CD4-positive, alpha-beta T cell treated with Interleukin-4 for 1 hour (primary cell): ENCODE measurements around the gene APOL6.
"Not testable (repeated sequence)": the region's sequence is repeated elsewhere in the genome, so short reads cannot be mapped to it uniquely, and the experiment has no call there.

Experiments
- DNase-seq, 2 donors: peaks; one replicate each; pipeline ENCODE4 v3.0.0-alpha.2; 2020 to 2022

The APOL6 gene

DNA sequence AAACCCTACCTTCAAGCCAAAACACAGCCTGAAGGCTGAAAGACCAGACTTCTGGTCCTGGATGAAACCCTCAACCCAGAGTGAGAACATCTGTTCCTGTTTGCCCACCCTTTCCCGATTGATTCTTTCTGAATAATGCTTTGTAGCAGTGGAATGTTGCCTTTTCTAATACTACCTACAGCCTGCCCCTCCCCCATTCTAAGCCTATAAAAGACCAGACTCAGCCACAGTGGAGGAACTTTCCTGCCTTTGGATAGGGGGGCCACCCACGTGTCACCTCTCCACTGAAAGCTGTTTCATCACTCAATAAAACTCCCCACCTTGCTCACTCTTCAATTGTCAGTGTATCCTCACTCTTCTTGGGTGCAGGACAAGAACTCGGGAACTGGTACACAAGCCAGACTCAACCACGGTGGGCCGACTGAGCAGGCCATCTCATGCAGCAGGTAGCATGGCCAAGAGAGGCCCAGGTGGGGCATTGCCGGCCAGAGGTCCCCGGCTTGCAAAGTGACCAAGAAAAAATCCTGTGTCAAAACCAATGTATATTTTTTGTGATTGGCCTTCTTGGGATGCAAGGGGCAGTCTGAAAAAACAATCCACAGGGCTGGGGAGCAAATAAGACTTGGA, 6.6 kb upstream of the APOL6 start:
- no peak for DNase-seq

DNA sequence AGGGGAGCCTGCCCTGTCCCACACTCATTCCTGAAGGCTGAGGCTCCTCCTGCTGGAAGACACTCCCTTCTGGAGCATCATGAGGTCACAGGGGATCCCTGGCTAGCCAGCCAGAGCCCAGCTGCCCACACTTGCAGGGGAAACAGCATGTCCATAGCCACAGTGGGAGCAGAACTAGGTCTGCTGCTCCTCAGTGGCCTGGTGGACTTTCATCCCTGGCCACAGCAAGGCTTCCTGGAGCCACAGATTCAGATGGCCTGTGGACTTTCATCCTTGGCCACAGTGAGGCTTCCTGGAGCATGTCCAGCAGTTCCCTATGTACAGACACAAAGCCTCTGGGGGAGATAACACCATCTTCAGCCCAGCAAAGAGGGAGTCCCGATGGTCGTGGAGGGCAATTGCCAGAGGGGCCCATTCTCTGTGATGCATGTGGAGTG, 5.9 kb upstream of the APOL6 start:
- no peak for DNase-seq

DNA sequence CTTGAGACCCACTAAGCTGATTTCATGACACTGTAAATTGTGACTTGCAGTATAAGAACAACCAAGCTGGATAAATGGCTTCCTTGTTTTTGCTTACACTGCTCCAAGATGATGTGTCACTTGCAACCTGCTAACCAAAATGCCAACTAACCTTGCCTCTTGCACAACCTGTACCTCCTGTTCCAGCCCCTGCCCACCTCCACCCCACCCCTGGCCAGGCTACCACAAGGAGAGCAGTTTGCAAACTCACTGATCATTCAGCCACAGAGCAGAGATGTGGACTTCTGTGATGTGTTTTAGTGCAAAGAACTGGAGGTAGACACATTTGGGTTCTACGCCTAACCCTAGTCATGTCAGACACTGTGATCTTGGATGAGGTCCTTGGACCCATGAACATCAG, 4.3 kb upstream of the APOL6 start:
- DNase-seq, result no peak

DNA sequence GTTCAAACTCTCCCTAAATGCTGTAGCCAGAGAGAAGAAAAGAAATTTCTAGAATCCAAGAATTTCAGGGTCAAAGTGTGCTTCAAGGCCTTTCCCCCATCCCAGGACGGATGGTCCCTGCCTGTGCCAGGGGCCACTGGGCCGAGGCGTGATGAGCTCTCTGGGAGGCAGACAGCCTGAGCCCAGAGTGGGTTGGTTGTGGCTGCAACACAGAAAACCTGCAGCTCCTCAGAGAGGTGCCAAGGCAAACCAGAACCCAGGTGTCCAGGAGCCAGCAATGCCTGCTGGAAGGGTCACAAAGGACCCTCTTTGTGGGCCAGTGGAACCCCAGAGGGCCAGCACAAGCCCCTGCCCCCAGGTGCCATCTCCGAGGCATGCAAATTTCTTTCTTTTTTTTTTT, 2.6 kb upstream of the APOL6 start:
- DNase-seq, result no peak

DNA sequence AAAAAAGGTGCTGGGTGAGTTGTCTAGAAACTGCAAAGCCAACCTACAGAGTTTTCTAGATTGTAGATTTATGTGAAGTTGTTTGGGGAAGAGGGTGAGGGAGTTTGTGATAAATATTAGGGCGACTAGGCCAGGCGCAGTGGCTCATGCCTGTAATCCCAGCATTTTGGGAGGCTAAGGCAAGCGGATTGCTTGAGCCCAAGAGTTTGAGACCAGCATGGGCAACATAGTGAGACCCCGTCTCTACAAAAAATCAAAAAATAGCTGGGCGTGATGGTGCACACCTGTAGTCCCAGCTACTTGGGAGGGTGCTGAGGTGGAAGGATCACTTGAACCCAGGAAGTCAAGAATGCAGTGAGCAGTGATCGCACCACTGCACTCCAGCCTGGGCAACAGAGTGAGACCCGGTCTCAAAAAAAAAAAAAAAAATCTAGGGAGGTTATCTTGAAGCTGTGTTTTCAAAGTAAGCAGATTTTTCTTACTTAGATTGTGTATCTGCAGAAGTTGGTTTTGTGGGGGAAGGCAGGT, 844 bp downstream of the APOL6 start:
- DNase-seq, result peak in 1 of 2 donors; percentile 22

DNA sequence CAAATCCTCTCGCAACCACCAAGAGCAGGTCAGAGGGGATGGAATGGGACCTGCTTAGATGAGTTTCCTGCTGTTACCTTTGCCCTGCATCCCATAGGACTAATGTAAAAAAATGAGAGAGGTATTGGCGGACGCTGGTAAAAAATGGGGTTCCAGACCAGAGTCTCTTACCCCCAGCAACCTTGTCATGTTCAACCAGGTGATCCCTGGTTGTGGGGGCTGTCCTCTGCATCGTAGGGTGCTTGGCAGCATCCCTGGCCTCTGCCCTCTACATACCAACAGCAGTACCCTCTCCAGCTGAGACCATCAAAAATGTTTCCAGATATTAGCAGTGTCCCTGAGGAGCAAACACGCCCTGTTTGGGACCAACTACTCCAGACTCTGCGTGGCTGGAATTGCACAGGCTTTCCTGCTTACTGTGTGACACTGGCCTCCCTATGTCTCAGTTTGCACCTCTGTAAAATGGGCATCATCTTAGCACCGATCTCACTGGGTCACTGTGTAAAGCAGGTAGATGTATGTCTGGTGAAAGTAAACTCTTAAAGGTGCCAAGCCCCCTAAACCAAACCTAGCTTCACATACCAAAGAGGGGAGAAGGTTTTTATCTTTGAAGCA, 1.5 kb downstream of the APOL6 start:
- no peak for DNase-seq

DNA sequence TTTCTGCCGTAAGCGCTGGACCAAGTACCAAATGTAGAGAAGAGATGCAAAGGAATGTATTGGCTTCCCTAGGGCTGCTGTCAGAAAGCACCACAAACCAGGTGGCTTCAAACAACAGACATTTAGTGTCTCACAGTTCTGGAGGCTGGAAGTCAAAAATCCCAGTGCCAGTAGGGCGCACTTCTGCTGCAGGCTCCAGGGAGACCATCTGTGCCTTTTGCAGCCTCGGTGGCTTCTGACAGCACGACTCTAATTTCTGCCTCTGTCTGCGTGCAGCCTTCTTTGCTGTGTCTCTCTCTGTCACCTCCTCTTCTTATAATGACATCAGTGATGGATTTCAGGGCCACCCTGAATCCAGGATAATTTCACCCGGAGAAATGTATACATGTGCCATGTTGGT, 2.8 kb downstream of the APOL6 start:
- DNase-seq, result no peak

DNA sequence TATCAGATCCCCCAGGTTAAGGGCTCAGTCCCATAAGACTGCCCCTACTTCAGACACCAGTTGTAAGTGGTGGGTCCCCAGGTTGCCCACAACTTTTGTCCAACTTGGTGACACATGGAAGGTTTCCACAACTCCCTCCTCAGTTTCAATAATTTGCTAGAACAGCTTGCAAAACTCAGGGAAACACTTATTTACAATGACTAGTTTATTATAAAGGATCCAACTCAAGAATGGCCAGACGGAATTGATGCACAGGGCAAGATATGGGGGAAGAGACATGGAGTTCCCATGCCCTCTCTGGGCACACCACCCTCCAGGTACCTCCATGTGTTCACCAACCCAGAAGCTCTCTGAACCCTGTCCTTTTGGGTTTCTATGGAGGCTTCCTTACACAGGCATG, 5.6 kb downstream of the APOL6 start:
- DNase-seq, result no peak

DNA sequence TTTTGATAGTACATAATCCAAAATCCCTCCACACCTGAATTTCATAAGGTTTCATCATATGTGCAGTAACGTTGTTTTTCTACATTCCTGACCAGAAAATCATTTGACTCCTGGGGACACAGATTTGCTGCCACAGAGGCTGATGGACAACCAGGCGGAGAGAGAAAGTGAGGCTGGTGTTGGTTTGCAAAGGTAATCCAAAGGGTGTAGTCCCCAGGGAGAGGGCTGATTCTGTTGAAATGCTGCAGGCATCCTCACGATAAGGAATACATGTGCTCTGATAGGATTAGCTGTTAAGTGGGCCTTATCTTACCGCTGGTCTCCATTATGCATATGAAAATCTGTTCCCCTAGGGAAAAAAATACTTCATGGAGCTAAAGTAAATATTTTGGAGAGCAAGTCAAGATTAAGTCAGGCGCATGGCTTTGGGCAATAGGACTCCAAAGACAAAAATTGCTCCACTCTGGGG, 8.1 kb downstream of the APOL6 start:
- no peak for DNase-seq

DNA sequence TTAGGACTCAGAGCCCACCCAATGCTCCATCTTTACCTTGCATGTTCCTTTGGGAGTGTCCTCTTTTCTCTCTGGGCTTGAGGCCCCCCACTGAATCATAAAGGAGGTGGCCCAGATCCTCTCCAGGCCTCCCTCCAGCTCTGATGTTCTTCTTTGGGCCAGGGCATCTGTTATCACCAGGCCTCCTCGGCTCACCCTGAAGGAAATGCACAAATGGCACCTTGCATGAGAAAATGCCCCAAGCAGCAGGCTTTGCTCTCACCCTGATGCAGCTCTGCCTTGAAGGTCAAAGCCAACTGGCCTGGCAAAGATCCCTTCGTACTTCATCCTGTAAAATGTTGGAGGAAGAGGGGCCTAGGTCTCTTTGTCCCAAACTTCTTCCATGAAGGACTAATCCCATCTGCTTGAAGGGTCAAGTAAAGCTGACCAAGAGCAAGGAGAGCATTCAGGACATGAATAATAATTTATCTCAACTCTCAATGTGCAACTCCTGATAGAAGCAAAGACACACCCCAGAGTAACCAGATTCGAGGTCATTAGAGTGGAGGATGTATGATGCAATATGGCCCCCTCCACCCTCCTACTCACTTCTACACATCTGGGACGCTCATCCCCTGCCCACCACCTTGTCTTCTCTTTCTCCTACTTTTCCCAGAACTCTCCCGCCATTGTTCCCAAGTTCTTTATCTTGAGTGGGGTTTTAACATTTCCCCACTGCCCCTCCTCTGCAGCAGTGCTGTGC, 9.5 kb downstream of the APOL6 start:
- no peak for DNase-seq

DNA sequence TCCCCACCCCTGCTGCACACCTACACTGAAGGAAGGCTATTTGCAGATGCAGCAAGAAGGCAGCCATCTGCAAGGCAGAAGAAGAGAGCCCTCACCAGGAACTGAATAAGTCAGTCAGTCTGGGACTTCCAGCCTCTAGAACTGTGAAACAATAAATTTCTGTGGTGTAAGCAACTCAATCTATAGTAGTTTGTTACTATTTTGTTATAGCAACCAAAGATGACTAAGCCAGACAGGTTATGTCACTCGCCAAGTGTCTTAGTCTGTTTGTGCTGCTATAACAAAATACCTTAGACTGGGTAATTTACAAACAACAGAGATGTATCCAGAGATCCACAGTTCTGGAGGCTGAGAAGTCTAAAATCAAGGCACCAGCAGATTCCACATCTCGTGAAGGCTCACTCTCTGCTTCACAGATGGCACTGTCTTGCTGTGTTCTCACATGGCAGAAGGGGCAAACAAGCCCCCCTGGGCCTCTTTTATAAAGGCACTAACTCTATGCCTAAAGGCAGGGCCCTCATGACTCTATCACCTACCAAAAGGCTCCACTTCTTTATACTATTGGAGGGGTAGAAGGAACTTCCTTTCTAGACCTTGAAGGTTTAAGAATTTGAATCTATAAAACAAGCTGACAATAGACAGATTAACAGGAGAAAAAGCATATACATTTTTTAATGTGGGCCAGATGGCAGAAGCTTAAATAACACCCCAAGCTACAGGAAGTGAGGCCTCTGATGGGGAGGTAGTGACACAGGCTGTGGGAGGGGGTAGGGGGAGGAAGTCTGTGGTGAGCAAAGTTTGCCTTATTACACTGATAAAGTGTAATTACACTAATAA, 12.3 kb downstream of the APOL6 start:
- DNase-seq, result peak; percentile 81 to 86

DNA sequence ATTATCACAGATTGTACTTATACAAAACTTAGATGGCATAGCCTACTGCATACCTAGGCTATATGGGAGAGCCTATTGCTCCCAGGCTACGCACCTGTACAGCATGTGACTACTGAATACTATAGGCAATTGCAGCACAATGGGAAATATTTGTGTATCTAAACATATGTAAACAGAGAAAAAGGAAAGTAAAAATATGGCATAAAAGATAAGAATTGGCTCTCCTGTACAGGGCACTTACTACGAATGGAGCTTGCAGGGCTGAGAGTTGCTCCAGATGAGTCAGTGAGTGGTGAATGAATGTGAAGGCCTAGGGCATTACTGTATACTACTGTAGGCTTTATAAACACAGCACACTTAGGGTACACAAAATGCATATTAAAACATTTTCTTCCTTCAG, 13.2 kb downstream of the APOL6 start:
- peak in 1 of 2 donors; percentile 22 for DNase-seq

DNA sequence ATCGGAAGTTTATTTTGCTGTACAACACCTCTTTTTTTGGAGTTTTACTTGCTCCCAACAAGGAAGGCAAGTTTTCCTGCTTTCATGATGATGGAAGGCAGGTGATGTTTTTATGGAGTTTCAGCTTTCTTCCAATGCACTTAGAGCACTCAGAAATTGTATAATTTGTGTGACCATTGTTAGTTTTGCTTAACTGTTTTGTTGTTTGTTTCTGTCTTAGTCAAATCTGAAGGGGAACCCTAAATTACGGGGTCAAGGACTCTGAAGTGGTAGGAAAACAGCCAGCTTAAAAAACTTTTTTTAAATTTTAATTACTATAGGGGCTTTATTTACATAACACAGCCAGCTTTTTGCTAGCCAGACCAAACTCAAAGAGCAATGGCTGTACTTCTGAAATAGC, 14.7 kb downstream of the APOL6 start:
- no peak for DNase-seq

DNA sequence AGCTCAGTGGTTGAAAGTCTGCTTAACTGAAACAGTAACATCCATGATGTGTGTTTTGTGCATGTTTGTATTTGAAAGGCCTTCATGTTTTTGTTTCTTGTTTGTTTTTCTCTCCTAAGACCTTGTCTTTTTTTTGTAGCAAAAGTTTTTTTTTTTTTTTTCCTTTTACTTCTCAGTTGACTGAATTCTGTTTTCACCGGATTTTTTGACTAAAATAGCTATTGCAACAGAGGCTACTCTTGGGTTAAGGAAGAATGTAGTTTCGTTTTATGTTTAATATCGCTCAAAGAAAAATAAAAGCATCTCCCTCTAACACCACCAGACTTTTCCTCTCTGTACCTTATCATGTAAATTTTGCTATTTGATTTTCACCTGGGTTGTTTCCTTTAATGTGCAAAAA, 15.1 kb downstream of the APOL6 start:
- no peak for DNase-seq

DNA sequence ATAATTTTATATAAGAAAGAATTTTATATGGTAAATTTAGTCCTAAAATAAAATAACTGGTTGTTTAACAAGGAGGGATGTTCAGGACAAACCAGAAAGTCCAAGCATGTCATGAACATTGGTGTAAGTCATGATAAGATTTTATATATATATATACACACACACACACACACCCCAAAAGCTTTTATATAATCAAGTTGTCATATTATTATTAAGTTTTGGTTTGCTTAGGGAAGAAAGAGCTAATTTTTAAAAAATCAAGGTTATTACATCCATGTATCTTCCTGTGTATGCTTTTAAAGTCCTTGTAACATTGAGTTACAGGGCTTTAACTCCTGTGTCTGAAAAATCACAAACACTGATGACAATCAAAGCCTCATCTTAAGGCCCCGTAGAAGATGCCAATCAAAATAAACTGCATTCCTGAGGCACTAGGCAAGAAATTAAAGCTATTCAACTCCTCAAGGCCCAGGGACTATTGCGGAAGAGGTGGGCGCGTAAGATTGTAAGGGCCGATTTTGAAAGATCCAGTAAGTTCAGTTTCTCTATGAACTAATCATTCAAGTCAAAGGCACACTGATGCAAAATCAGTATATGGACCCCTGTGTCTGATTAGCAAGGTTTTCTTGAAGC, 16.8 kb downstream of the APOL6 start:
- no peak for DNase-seq

DNA sequence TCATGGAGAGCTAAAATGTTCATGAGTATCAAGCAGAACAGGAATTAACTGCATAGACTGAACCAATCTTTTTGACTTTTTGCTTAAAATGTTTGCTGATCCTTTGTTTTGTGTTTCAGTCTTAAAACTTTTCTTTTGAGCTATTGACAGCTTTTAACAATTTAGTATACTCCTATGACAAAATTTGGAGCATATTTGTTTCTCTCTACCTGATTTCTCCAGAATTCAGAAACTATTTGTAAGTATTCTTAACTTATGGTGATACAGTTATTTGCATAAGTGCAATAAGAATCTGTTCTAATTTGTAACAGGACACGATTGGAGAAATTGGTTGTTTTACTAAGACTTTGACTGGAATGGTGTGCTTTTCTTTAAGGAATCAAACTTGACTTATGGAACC, 18.5 kb downstream of the APOL6 start:
- not testable (repeated sequence) for DNase-seq

DNA sequence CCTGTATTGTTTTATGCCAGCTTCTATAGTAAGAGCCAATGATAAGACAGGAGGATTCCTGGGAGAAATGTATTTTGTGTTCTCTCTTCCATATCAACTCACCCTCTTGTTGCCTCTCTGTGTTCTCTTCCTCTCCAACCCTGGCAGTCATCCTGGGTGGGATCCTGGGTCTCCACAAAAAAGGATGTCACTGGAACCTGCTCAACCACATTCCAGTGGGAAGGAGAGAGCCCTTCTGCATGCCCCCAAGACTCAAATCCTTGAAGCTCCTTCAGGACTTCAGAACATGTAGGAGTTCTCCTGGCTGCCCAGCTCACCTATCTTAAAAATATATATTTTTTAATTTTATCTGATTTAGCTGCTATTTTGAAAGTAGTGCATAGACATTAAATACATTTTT, 26.1 kb downstream of the APOL6 start:
- DNase-seq, result no peak

DNA sequence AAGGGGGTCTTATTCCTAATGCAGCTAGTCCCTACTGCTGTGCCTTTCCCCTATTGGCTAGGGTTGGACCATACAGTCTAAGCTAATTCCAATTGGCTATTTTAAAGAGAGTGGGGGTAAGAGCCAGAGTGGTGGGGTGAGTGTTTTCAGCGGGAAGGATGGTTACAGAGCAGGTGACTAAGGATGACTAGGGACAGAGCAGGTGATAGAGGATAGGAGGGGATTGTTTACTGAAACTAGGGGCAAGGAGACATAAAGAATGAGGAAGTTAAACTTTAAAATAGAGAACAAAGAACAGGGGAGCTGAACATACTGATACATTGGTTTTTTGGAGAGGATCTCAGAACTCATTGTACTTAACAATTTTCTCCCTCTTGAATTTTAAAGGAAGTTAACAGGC, 27.8 kb downstream of the APOL6 start:
- DNase-seq, result not testable (repeated sequence)

DNA sequence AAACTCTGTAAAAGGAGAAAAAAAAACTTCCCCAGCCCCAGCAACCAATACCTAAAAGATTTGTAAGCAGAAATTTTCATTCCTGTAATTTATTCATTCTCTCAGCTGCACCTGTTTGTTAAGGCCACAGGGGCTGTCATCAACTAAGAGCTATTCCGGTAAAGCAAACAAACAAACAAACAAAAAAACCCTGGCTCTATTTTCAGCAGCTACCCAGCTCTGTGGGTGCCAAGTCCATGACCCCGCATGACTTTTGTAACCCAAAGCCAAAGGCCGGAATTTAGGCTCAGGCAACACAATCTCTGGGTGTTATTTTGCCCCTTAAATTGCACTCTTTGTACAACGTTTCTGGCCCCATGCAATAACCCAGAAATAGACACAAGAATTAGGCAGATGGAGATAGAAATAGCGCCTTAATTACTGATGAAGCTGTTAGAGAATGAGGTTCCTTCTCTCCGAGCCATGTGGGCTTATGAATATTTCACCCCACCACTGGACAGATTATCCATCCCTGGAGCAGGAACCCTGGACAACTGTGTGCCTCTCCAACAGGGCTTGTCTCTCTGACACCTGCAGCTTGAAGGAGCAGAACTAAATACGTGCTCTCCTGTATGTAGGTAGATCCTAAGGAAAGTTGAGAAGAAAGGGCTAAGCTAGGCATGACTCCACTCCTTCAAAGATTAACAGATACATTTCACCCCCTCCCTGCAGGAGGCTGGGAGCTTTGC, 29.4 kb downstream of the APOL6 start:
- no peak for DNase-seq

DNA sequence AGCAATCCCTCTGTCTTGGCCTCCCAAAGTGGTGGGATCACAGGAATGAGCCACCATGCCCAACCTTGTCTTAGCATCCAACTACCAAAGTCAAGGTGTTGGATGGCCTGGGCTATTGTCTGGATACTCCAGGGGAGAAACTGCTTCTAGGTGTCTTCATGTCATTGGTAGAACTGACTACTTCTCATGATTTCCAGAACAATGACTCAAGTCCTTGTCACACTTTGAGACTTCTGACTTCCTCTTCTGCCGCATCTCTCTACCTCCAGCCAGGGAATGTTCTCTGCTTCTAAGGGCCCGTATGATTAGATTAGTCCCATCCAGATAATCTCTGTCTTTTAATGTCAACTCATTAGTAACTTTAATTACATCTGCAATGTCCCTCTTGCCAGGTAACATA, 30.6 kb downstream of the APOL6 start:
- DNase-seq, result no peak

DNA sequence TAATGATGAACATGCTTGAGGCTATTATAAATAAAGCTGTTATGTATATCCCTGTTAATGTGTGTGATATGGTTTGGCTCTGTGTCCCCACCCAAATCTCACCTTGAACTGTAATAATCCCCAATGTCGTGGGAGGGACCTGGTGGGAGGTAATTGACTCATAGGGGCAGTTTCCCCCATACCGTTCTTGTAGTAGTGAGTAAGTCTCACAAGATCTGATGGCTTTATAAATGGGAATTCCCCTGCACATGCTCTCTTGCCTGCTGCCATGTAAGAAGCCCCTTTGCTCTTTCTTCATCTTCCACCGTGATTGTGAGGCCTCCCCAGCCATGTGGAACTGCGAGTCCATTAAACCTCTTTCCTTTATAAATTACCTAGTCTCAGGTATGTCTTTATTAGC, 31.2 kb downstream of the APOL6 start:
- DNase-seq, result not testable (repeated sequence)
